Measurements from ENCODE around the gene RAP1GAP.
A peak's percentile ranks its signal among the peaks of the same experiment; 100 is the strongest.

The RAP1GAP gene

DNA sequence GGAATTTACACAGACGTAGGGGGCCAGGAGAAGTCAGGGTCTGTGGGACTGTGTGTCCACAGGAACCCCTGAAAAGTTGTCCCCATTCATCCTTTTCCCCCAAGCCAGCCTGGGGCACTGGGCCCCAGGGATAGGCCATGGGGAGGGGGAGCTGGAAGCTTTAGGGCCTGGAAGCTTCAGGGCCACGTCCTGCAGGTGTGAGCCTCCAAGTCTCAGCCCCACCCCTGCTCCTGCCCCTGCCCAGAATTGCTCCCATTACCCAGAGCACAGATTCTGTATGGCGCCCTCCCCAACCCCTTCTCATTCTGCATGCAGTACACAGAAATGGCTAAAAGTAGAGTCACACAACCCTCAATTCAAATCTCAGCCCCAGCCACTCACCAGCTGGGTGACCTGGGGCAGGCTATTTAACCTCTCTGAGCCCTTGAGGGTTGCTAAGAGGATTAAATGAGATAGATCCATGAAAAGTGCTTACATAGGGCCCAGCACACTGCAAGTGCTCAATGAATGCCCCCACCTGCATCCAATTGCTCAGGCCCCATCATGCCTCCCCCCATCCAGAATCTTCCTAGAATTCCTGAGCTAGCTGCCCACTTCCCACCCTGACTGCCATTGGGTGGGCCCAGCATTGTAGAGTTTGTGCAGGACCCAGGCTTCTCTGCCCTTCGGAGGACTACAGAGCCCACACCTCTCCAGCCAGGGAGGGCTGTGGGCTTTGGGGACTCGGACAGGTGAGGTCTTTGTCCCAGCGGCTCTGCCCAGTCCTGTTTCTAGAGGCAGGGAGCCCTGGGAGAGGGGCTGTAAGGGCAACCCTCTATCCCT lies 6.5 kb downstream of the RAP1GAP start:
- no peak for DNase-seq

DNA sequence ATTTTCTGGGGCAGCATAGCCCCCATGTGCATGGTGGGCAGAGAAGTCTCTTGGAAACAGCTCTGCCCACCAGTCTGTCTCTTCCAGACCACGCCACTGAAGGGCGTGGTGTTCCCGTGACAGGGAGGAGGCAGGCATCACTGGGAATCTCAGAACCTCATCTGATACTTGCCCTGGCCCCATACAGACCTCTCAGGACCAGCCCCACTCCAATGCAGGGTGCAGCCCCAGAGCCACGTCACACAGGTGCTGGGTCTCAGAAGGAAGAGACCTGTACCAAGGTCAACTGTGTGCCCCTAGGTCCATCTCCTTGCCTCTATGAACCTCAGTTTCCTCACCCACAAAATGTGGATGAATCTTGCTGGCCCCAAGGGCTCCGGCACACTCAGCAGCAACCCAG lies 7.3 kb downstream of the RAP1GAP start:
- DNase-seq, result no peak

DNA sequence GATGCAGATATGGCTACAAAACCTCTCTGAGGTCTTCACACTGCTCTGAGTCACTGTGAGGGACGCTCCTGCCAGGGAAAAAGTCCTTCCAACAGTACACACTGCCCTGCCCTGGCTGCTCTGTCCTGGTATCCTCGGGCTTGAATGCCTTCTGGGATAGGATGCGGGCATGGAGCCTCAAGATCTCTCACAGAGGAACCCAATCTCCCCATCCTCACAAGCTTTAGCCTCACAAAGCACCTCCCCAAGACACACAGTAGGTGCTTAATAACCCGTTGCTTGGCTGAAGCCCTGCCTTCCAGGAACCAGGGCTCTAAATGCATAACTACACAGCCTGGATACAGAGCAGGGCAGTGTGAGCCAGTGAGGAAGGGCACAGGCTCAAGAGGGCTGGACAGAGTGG lies 9.2 kb downstream of the RAP1GAP start:
- no peak for DNase-seq

DNA sequence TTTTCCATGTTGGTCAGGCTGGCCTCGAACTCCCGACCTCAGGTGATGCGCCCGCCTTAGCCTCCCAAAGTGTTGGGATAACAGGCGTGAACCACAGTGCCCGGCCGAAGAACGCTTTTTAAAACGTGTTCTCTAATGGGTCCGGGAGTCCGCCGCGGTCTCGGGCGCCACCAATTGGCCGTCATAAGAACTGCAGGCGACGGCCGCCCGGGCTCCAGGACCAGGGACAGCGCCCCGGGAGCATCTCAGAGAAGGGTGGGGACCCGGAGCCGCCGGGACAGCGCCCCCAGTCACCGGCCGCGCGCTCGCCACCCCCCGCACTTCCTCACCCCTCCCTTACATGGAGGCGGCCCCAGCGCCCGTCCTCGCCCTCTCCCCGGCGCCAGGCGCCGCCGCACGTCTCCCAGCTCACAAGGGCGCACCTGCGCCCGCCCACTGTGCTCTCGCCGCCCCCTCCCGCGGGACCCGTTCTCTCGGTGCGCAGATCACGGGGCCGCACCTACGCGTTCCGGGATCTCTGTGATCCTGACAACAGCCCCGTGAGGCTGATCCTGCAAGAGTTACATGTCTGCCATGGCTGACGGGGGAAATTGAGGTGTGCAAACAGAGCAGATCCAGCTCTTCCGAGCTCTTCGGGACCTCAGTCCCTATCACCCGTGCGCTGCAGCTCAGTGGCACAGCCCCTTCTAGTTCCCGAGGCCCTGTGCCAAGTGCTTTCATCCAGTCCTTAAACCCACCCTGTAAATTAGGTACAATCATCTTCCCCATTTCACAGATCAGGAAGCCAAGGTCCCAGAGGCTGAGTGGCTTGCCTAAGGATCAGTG lies 9.8 kb downstream of the RAP1GAP start:
- DNase-seq, result peak; percentile 42

DNA sequence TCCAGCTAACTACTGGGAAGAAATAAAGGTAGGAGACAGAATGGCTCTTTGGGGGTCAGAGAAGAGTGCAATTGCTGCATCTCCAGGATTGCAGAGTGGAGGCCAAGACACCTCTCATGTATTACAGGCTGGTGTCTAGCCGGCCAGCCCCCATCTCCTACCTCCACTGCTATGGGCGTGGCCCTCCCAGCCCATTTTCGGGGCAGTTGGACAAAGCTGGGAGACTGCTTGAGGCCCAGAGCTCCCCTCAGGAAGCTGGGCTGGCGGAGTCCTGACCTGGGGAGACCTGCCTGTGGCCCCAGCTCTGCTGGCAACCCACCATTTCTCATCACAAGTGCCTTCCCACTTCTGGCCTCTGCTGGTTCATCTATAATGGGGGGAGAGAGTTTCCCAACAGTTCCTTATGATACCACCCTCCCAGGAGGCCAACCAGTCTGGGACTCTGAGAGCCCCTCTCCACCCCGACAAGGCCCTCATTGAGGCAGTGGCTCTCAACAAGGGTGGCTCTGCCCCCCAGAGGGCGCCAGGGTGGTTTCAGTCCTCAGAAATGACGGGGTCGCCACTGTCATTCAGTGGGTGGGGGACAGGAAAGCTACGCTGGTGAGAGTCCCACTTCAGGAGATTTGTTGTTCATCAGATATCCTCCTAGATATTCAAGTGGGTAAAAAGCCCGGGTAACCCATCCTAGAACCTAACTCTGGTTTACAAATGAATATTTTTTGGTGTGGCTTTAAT lies 11.5 kb downstream of the RAP1GAP start:
- DNase-seq, result no peak

DNA sequence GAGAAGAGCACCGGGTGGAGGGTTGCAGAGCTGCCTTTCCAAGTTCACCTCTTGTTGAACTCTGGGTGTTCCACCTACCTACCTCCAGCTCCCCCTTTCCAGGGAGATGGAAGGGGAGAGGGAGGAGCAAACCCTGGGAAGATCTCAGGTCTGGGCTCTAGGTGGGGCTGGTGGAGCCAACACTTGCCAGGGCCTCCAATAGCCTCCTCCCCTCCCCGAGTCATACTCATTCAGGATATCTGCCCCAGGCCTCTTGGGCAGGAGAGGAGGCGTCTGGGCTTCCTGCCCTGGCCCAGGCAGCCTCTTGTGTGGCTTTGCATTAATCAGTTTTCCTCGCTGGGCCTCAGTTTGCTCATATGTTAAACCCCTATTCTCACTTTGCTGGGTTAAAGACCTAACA lies 13.4 kb downstream of the RAP1GAP start:
- DNase-seq, result no peak

DNA sequence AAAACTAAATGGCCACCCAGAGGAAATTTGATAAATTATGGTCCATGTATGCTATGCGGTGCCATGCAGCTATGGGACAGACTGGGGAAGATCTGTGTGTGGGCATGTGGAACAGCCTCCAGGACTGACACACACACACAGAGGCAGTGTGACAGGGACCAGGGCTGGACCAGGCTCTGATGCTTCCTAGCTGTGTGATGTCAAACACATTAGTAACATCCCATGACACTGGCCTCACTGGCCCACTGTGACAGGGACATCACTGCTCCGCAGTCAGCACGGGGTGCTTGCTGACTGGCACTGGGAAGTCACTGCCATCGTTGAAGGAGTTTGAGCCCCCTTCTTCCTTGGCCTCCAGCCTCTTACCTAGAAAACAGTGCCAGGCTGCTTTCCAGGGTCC lies 13.9 kb downstream of the RAP1GAP start:
- no peak for DNase-seq

DNA sequence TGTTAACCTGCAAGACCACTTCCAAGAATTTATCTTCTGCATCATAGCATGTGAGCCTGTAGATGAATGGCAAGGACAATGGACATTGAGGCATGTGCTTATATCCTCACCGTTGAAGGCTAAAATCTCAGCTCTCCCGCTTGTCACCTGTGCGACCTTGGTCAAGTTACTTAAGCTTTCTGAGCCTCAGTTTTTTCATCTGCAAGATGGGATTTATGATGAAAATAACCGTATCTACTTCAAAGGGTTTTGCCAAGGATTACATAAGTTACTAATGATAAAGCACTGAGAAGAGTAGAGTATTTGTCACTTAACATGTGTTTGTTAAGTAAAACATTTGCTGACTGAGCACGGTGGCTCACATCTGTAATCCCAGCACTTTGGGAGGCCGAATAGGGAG lies 14.9 kb downstream of the RAP1GAP start:
- DNase-seq, result no peak

DNA sequence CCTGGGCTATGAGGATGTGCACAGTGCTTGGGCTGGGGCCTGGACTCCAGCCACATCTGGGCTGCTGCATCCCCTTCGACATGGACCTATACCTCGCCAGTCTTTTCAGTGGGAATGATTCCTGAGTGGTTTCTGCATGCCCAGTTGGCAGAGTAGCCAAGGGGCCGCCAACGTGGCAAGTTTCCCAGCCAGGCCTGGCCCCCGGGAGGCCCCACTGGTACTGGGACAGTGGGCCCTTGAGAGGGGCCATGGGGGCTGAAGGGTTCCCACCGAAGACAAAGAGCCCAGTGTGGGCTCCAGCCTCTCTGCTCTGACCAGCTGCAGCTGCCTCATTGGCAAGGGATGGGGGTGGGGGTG lies 15.4 kb downstream of the RAP1GAP start:
- DNase-seq, result no peak

DNA sequence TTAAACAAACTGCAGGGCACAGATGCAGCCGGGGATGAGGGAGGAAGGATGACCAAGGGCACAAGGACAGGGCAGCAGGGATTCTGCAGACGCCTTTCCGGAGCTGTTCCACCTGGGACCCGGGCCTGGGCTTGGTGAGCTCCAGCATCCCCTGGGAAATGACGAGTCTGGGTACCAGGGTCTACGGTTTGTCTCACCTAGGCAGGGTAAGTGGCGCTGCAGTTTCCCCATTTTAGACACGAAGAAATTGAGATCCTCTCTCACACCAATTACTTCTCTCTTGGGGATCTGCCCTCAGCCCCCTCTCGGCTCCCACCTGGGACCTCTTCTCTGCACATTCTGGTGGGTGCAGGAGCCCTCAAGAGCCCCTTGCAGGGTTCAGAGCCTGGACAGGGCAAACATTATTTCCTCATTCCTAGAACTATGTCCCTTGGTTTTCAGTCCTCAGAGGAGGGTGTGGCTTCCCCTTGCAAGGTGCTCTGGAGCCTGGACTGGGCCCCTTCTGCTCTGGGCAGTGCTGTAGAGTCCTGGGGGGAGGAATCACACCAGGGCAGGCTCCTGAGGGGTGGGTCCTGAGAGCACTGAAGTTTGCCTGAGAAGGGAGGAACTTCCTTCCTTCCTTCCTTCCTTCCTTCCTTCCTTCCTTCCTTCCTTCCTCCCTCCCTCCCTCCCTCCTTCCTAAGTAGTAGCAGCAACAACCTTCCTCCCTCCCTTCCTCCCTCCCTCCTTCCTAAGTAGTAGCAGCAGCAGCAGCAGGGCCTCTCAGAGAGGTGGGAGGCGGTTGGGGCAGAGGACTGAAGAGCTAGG lies 16.0 kb downstream of the RAP1GAP start:
- no peak for DNase-seq

DNA sequence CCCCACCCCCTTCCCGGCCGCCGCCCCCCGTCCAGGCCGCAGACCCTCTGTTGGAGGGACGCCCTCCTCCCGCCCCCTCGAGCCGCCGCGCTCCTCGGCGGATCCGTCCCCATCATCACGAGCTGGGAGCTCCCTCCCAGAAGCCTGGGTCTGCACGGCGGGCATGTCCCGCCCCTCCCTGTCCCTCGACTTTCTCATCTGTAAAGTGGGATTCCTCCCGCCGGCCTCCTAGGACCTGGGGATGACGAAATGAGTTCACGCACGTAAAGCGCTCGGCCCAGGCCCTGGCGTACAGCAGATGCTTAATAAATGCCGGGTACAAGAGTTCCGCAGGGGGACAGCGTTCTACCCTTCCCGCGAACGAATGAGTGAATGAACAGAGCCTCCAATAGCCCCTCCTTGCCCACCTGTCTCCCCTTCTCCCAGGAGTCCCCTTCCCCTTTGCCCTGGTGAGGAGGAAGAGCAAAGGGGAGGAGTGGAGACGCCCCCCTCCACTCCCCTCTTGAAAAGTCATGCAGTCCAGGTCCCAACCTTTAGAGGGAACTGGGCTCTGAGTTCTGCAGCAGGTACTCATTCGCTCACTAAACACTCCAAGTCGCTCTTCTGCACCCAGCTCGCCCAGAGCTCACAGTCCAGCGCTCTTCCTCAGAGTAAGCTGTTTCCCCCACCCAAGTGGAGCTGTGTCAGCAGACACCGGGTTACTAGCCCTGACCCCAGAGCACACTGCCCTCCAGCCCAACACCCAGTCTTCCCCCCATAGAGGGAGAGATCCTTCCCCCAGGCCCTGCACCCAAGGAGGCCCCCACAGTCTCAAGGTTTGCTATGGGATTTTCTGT lies 16.8 kb downstream of the RAP1GAP start:
- no peak for DNase-seq

DNA sequence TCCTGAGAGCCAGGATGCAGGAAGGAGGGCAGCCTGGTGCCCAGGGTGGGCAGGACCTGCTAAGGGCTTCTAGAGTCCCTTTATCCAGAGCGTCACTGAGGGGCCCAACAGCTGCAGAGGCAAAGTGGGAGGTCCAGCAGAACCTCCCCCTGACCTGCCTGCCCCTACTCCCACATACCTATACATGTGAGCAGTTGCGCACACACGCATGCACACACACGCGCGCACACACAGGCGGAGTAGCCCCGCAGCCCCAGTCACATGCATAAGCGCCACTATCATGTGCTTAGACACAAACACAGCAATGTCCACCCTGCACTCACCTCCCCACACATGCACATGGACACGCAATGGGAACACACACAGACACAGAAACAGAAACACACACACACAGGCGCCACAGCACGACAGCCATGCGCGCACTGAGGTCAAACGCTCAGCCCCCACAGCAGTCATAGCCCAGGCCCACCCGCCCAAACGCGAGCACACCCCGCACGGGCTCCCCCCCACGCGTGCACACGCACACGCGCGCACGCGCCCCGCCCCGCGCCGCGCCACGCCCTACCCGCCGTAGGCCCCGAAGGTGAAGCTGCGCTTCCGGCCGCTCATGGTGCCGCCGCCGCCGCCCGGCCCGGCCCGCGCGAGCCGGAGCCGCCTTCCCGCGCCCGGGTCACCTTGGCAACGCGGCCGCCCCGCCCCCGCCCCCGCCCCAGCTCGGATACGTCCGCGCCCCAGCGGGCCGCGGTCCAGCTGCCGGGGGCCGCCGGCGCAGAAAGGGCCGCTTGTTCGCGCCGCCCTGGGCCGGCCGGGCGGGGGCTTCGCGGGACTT lies 17.7 kb downstream of the RAP1GAP start:
- no peak for DNase-seq

DNA sequence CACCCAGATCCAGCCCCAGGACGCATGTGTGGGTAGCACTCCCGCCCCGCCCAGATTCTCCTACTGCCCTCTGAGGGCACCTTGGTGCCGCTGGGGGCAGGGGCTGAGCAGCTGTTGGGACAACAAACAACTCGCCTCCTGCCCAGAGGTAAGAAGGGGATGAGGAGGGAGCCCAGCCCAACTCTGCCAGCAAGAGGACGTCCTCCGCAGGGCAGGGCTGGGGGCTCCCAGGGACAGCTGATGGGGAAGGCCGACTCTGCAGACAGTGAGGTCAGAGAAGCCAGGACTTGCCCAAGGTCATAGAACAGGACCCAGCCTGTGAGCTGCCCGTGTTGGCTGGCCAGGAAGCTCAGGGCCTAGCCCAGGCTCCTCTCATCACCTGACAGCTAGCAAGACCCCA lies 18.8 kb downstream of the RAP1GAP start:
- DNase-seq, result no peak

DNA sequence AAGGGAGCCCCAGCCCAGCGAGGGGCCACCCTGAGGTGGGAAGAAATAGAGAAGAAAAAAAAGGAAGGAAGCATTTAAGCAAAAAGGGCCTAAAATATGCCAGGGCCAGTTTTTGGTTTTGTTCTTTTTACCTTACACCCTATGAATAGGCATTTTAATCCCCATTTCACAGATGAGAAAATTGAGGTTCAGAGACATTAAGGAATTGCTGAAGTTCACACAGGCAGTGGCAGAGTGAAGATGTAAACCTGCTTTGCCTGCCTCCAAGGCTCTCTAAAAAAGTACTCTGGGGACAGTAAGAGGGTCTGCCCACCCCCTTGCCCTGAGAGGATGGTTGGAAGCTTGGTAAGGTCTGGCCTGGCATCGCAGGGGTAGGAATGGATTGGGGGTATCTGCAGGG lies 19.8 kb downstream of the RAP1GAP start:
- no peak for DNase-seq

DNA sequence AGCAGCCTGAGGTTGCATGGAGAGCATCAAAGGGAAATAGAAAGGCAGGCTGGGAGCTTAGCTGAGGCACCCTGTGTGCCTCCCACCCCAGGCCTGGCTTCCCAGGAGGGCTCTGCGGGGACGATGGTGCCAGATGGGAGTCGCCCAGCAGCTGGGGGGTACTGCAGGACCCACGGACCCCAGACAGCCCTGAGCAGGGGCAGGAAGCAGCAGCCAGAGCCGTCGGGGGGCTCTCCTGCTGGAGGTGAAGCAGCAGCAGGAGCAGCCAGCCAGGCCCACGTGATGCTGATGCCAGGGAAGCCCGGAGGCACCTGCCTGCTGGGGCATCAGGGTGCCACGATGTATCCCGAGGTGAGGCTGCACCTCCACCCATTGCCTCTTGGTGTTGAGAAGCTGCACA lies 20.4 kb downstream of the RAP1GAP start:
- no peak for DNase-seq

DNA sequence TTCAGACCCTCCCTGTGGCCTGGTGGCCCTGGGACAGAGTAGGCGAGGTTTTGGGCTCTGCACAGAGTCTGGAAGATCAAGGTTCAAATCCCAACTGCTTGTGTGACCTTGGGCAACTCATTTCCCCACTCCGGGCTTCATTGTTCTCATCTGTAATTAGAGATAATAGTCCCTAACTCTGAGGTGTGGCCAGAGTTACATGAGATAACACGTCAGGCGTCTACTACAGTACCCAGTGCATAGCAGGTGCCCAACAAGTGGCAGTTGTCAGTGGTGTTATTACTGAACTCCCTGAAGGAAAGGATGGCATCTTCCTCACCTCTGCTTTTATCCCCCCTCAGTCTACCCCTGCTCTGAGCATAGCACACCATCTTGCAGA lies 20.8 kb downstream of the RAP1GAP start:
- DNase-seq, result no peak

DNA sequence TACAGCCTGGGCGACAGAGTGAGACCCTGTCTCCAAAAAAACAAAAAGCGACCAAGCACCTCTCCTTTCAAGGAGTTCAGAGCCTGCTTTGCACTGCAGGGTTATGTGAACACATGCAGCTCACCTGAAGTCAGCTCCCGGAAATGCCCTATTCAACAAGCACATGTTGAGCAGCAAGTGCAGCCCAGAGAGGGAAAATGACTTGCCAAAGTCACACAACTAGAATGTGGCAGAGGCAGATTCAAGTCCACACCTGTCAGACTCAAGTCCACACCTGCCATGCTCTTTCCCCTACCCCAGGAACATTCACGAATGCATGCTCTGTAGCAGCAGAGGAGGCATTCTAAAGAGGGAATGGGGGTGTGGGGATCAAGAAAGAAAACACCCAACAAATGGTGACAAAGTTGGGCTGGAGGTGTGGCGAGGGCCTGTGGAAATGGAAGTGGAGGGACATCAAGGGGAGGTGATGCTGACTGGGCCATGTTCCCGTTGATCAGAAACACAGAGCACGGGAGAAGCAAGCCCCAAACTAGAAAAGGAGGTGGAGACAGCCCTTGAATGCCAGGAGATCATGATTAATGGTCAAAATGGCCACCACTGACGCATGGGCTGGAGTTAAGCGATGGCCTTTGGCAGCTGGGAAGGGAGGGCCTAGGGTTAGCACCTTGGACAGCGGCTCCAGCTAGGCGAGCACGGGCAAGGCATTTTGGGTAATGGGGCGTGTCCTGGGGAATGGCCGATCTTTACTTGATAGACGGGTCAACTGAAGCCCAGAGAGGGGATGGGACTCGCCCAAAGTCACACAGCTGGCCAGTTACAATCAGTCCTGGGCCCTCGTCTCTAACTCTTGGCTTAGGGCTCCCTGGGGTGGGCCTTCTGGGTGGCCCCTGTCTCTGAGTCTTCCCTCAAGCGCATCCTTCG lies 21.5 kb downstream of the RAP1GAP start:
- peak; percentile 45 for DNase-seq

DNA sequence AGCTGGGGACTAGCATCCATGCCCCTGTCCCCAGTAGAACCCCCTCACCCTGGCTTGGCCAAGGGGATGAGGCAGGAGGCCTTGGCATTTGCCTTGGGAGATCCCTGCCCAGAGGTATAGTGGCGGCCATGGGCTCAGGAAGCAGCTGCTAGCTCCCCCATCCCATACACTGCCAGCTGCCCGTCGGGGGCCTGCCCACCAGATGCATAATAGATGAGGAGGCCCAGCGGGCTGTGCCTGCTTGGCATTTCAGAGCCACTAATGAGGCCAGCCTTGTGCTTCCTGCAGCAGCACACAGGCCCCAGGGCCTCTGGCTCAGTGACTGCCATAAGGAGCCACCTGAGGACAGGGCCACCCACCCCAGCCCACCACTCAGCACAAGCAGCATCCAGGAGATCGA lies 23.6 kb downstream of the RAP1GAP start:
- no peak for DNase-seq

DNA sequence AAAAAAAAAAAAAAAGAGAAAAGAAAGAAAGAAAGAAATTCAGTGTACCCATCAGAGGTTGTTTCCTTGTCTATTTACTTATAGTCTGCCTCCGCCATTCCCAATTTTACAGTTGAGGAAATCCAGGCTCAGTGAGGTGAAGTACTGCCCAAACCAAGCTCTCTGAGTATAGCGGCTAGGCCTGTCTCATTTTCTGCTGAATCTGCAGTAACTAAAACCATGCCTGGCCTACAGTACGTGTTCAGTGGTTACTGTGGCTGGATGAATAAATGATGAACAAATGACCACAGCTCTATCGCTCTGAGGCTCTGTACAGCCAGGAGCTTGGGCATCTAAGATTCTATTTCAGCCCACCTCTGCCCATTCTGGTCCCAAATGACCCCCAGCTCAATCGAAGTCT lies 24.3 kb downstream of the RAP1GAP start:
- no peak for DNase-seq

DNA sequence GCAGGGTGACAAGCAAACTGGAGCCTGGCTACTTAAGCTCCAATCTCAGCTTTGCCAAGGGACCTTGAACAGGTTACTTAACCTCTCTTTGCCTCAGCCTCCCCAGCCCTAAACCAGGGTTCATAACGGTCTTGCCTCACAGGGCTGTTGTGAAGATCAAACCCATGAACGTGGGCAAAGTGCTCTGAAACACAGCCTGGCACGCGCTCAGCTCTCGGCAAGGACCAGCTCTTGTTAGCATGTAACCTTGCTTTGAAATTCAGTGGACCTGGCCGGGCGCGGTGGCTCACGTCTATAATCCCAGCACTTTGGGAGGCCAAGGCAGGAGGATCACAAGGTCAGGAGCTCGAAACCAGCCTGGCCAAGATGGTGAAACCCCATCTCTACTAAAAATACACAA lies 24.8 kb downstream of the RAP1GAP start:
- DNase-seq, result no peak
